OCI-LY1 (cell line): Measurements from ENCODE around the gene KANSL1.

ENCODE experiments used
- H2AFZ ChIP-seq: fragments of 200-600 bp; sonication (generic), shearing (Covaris generic); 2 replicates; pipeline ENCODE4 v1.6.0; 2014; ENCODE audit warnings: antibody characterized with exemption, mild to moderate bottlenecking, low read length
- H3F3A ChIP-seq: fragments of 200-600 bp; sonication (generic), shearing (Covaris generic); 2 replicates; pipeline ENCODE4 v1.6.0; 2014; ENCODE audit warnings: mild to moderate bottlenecking, antibody characterized with exemption, low read length, moderate library complexity; ENCODE audit not compliant: insufficient read depth
- H3K27ac ChIP-seq: fragments of 200-600 bp; sonication (generic); 2 replicates; pipeline ENCODE4 v1.5.1; 2014; ENCODE audit warnings: low read length, mixed run types, mild to moderate bottlenecking, low read depth; ENCODE audit not compliant: poor library complexity, severe bottlenecking
- H3K27me3 ChIP-seq: fragments of 200-600 bp; sonication (generic); 2 replicates; pipeline ENCODE4 v1.6.0; 2014; ENCODE audit warnings: antibody characterized with exemption, mild to moderate bottlenecking, low read length, moderate library complexity; ENCODE audit not compliant: insufficient read depth
- H3K36me3 ChIP-seq: fragments of 200-600 bp; sonication (generic); 2 replicates; pipeline ENCODE4 v1.6.1; 2014; ENCODE audit warnings: mild to moderate bottlenecking, antibody characterized with exemption, low read length, moderate library complexity, mixed read lengths; ENCODE audit not compliant: insufficient read depth
- H3K4me1 ChIP-seq: fragments of 200-600 bp; sonication (generic); 2 replicates; pipeline ENCODE4 v1.5.1; 2014; ENCODE audit warnings: mild to moderate bottlenecking, low read length, moderate library complexity; ENCODE audit not compliant: insufficient read depth, severe bottlenecking
- H3K4me2 ChIP-seq: fragments of 200-600 bp; sonication (generic), shearing (Covaris generic); 2 replicates; pipeline ENCODE4 v1.6.1; 2014; ENCODE audit warnings: low read length
- H3K4me3 ChIP-seq: fragments of 200-600 bp; sonication (generic); 2 replicates; pipeline ENCODE4 v1.5.1; 2014; ENCODE audit warnings: low read length, low read depth, mild to moderate bottlenecking, mixed read lengths; ENCODE audit not compliant: poor library complexity, severe bottlenecking
- H3K79me2 ChIP-seq: fragments of 200-600 bp; shearing (Covaris generic); 2 replicates; pipeline ENCODE4 v1.6.1; 2016; ENCODE audit warnings: mixed run types, low read length, mixed read lengths; ENCODE audit not compliant: insufficient read depth
- H3K9ac ChIP-seq: fragments of 200-600 bp; sonication (generic), shearing (Covaris generic); 2 replicates; pipeline ENCODE4 v1.6.1; 2014; ENCODE audit warnings: mild to moderate bottlenecking, low read length, mixed read lengths
- H3K9me2 ChIP-seq: fragments of 200-600 bp; sonication (generic), shearing (Covaris generic); 2 replicates; pipeline ENCODE4 v1.6.1; 2014; ENCODE audit warnings: low read depth, mild to moderate bottlenecking, low read length, mixed read lengths
- H3K9me3 ChIP-seq: fragments of 200-600 bp; shearing (Covaris generic); 2 replicates; pipeline ENCODE4 v1.6.1; 2014; ENCODE audit warnings: low read length, mixed read lengths
- H4K20me1 ChIP-seq: fragments of 200-600 bp; sonication (generic), shearing (Covaris generic); 2 replicates; pipeline ENCODE4 v1.6.0; 2016; ENCODE audit warnings: mild to moderate bottlenecking, low read length; ENCODE audit not compliant: insufficient read depth
- CTCF ChIP-seq: fragments of 200-600 bp; sonication (generic), shearing (Covaris generic); IDR thresholded peaks from 2 replicates; pipeline ENCODE4 v1.5.1; 2017; ENCODE audit warnings: mild to moderate bottlenecking, antibody characterized with exemption, low read length, moderate library complexity, mixed read lengths
- EZH2 ChIP-seq: fragments of 200-600 bp; sonication (generic), shearing (Covaris generic); IDR thresholded peaks from 2 replicates; pipeline ENCODE4 v1.8.0; 2017; ENCODE audit warnings: borderline replicate concordance, mixed run types, mild to moderate bottlenecking, antibody characterized with exemption, low read length, moderate library complexity, mixed read lengths

Gene KANSL1

GRCh38 chr17:45993962-45994627 is 199.1 kb downstream of the KANSL1 start:
- no peaks in the 10 kb centered on the region for H4K20me1 ChIP-seq
- H2AFZ ChIP-seq: no peak overlapping the region
- H3K27me3 ChIP-seq: peaks cover 6% of the 10 kb centered on the region; the same call in 1 of the 2 replicates
- no peak overlapping the region for H3K4me3 ChIP-seq
- H3F3A ChIP-seq: no peaks in the 10 kb centered on the region
- H3K79me2 ChIP-seq: no peaks in the 10 kb centered on the region
- H3K36me3 ChIP-seq: no peaks in the 10 kb centered on the region
- no peak overlapping the region for H3K9ac ChIP-seq
- no peak for TF ChIP-seq CTCF
- TF ChIP-seq EZH2: no peak
- H3K4me1 ChIP-seq: no peaks in the 10 kb centered on the region
- no peak overlapping the region for H3K27ac ChIP-seq
- no peak overlapping the region for H3K4me2 ChIP-seq
- no peaks in the 10 kb centered on the region for H3K9me3 ChIP-seq
- H3K9me2 ChIP-seq: no peaks in the 10 kb centered on the region

- peaks cover 6% of the 10 kb centered on the region; the same call in 1 of the 2 replicates for H3K27me3 ChIP-seq
- H3K79me2 ChIP-seq: no peaks in the 10 kb centered on the region
- no peak overlapping the region for H3K4me3 ChIP-seq
- no peaks in the 10 kb centered on the region for H3F3A ChIP-seq
- no peaks in the 10 kb centered on the region for H4K20me1 ChIP-seq
- no peaks in the 10 kb centered on the region for H3K9me3 ChIP-seq
- no peak overlapping the region for H3K9ac ChIP-seq
- no peak overlapping the region for H3K27ac ChIP-seq
- TF ChIP-seq CTCF (no peak), EZH2 (no peak)
- H3K9me2 ChIP-seq: no peaks in the 10 kb centered on the region
- no peak overlapping the region for H2AFZ ChIP-seq
- H3K4me1 ChIP-seq: no peaks in the 10 kb centered on the region
- no peaks in the 10 kb centered on the region for H3K36me3 ChIP-seq
- H3K4me2 ChIP-seq: no peak overlapping the region
Observed at GRCh38 chr17:45992904-45993303, 200.3 kb downstream of the KANSL1 start.

GRCh38 chr17:45992175-45992574 is 201.1 kb downstream of the KANSL1 start:
- no peaks in the 10 kb centered on the region for H3K4me1 ChIP-seq
- no peaks in the 10 kb centered on the region for H4K20me1 ChIP-seq
- H3K4me3 ChIP-seq: no peak overlapping the region
- no peaks in the 10 kb centered on the region for H3K36me3 ChIP-seq
- H3K9me2 ChIP-seq: no peaks in the 10 kb centered on the region
- H3F3A ChIP-seq: no peaks in the 10 kb centered on the region
- no peaks in the 10 kb centered on the region for H3K79me2 ChIP-seq
- H3K27me3 ChIP-seq: peaks cover 6% of the 10 kb centered on the region; the same call in 1 of the 2 replicates
- no peaks in the 10 kb centered on the region for H3K9me3 ChIP-seq
- no peak overlapping the region for H3K27ac ChIP-seq
- H2AFZ ChIP-seq: no peak overlapping the region
- TF ChIP-seq EZH2 (no peak), CTCF (no peak)
- H3K9ac ChIP-seq: no peak overlapping the region
- H3K4me2 ChIP-seq: no peak overlapping the region
